GM13977 (cell line): ENCODE data around the gene RFX2.
"Not testable (repeated sequence)": the region's sequence is repeated elsewhere in the genome, so short reads cannot be mapped to it uniquely, and the experiment has no call there.

ENCODE experiments used
- DNase-seq: peaks from one replicate; pipeline ENCODE4 v3.0.0; 2012; ENCODE audit warnings: low spot score
- in situ Hi-C: fragments of 300-500 bp; cut with MboI; formaldehyde crosslinking; loops from one replicate; pipeline ENCODE4 v1.12.0; 2022; ENCODE audit warnings: low sequenced_read_pairs, low pct_unique_long_range_greater_than_20kb, mixed read lengths, inconsistent platforms; ENCODE audit not compliant: unreplicated experiment
- TF ChIP-seq, protein P1 (sequence below): IDR thresholded peaks from 2 replicates; pipeline ENCODE4 v1.5.1; 2012; ENCODE audit warnings: mild to moderate bottlenecking, control low read depth; ENCODE audit not compliant: insufficient read depth; ENCODE audit errors: extremely low read depth, missing control alignments

RFX2 gene

DNA sequence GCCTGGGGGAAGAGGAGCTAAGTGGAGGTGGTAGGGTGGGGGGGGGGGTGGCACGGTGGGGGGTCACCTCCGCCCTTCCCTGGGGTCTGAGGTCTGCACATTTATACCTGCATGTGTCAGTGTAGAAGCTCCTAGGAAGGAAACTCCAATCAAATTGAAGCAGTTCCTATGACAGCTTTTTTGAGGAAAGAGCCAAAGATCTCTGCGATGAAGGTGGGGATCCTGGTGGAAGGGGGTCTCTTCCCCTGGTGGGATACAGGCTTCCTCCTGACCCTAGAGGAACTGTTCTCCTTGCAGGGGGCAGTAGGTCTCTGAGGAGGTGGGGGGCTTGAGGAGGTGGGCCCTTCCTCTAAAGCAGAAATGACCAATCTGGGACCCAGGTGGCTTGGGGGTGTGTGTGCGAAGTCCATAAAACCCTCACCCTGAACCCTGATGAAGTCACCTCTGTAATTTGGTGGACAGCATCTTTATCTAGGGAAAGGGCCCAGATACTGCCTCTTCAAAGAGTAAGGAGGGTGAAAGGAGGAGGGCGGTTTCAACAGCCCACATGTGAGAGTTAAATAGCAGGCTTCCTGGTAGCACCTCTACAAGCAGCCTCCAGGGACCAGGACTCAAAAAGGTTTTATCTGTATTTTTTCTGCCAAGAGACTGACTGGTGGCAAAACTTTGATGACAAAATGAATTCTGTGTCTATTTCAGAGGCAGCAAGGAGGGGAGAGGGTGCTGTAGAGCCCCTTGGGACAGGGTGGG lies 145.3 kb downstream of the RFX2 start:
- TF ChIP-seq, protein P1, sequence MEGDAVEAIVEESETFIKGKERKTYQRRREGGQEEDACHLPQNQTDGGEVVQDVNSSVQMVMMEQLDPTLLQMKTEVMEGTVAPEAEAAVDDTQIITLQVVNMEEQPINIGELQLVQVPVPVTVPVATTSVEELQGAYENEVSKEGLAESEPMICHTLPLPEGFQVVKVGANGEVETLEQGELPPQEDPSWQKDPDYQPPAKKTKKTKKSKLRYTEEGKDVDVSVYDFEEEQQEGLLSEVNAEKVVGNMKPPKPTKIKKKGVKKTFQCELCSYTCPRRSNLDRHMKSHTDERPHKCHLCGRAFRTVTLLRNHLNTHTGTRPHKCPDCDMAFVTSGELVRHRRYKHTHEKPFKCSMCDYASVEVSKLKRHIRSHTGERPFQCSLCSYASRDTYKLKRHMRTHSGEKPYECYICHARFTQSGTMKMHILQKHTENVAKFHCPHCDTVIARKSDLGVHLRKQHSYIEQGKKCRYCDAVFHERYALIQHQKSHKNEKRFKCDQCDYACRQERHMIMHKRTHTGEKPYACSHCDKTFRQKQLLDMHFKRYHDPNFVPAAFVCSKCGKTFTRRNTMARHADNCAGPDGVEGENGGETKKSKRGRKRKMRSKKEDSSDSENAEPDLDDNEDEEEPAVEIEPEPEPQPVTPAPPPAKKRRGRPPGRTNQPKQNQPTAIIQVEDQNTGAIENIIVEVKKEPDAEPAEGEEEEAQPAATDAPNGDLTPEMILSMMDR: no peak
- no peak for DNase-seq
- in situ Hi-C loops: no loop called here

DNA sequence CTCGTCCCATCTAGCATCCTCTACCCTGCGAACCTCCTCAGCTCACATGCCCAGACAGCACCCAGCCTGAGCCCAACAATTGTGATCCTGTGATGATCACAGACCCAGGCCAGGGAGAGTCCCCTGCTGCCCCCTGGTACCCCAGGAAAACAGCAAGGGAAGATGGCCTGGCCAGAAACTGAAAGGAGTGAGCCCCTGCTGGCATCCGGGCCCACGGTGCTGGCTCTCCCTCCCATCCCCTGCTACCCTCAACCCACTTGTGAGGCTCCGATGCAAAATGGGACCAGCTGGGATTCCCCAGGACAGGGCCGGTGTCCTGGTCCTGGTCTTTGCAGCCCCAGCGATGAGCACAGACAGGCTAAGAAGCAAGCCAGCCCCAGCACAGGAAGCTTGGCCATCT lies 146.4 kb downstream of the RFX2 start:
- in situ Hi-C loops: no loop called here
- TF ChIP-seq, protein P1: no peak
- no peak for DNase-seq

DNA sequence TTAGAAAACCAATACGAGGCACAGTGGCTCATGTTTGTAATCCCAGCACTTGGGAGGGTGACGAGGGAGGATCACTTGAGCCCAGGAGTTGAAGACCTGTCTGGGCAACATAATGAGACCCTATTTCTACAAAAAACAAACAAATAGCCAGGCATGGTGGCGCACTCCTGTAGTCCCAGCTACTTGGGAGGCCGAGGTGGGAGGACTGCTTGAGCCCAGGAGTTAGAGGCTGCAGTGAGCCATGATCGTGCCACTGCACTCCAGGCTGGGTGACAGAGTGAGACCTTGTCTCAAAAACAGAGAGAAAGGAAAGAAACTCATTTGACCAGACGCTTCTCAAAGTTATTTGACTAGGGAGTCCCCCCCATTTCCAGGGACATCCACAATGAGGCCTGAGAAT lies 147.0 kb downstream of the RFX2 start:
- in situ Hi-C loops, DNase-seq: not testable (repeated sequence)

DNA sequence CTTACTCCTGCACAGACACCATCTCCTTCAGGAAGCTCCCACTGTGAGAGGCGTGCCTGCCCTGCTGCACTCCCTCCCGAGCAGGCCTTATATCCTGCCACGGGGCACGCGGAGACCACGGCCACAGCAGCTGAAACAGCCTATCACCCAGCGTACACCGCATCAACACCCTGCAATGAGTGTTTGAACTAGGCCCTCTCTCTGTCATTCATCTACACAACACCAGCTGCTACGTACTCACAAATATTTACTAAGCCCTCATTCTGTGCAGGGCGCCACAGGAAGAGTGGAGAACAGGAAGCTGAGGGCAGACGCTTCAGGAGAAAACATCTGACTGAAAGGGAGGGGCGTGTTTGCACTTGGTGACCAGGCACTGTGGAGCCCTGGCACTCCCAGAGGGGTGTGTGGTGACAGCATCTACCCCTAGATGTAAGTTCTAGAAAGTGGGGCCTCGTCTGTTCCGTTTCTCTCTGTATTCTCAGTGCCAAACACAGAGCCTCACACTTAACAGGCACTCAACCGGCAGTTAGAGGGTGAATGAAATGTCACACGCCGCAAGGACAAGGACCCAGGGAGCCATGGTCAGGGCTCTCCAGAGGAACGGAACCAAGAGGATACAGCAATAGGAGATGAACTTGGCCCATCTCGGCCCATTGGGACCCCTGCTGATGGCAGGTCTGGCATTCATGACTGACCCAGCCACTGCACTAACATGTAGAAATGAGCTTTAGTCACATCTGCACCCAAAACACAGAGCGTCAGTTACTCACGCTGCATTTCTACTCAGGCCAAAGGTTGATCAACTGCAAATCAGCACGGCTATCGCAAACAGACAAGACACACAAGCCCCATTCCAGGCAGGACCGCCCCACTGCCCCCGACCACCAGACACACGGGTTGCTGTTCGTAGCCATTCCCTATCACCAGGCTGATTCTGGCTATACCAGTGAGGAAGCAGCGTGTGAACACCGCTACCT lies 148.0 kb downstream of the RFX2 start:
- DNase-seq: no peak
- TF ChIP-seq, protein P1: no peak
- in situ Hi-C loops: no loop called here

DNA sequence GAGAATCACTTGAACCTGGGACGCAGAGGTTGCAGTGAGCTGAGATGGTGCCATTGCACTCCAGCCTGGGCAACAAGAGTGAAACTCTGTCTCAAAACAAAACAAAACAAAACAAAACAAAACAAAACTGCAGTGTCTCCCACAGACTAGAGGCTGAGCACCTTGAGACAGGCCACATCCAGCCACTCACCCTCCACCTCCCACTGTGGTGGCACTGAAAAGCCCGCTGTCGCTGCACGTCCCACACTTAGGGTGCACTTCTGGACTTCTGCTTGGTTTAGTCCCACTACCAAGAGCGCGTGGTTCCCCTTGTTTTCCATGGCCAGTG lies 148.7 kb downstream of the RFX2 start:
- in situ Hi-C loops, DNase-seq: not testable (repeated sequence)

DNA sequence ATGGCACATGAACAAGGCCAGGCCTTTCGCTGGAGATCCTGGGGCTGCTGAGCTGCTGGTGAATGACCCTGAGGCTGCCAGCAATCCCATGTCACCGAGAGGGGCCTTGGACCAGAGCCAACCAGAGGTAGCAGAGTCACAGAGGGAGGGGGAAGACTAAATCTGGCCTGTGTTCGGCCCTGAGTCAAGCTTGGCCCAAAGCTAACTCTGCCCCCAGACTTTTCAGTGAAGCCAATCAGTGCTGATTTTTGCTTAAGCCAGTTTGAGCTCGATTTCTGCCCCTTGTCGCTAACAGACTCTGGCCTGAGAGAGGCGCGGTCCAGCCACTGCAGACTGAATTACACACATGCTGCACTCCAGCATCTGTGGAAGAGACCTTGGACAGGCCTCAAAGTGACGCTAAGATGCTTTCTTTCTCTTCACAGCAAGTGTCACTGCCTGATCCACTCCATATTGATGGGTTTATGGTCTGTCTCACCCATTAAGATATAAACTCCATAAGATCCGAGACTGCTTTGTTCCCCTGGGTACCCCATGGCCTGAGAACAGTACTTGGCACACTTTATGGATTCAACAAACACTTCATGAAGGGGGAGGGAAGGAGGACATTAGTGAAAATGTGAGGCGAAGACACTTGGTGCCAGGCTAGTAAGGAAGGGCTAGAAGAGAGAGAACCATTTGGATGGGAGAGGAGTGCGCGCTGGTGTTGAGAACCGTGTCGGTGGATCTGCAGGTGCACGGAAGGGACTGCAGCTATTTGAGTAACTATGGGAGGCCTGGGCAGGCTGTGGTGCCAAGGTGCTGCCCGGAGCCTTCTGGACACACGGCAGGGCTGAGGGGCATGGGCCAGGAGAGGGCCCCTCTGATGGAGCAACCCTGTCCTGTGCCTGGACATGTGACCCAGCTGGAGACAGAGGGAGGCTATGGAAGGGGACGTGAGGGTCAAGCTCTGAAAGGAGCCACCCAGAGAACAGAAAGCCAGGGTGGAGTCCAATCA lies 150.0 kb downstream of the RFX2 start:
- DNase-seq: no peak
- TF ChIP-seq, protein P1: no peak
- in situ Hi-C loops: no loop called here
